Osteoblast (primary cell): ENCODE results near the gene EFNB1. TPM values are rescaled to one million over a fixed set of nuclear protein-coding genes. Genes with fewer than 3 reads are reported as not detected.

Experiments
- DNase-seq: peaks from one replicate; pipeline ENCODE4 v3.0.0; 2011; ENCODE audit warnings: low spot score, mixed read lengths; ENCODE audit not compliant: insufficient read length; ENCODE audit errors: missing footprints
- H2AFZ ChIP-seq: 2 replicates; pipeline ENCODE4 v1.6.0; 2011; ENCODE audit warnings: mild to moderate bottlenecking, low read length
- H3K27ac ChIP-seq: 2 replicates; pipeline ENCODE4 v1.5.1; 2011; ENCODE audit warnings: mild to moderate bottlenecking, low read depth, low read length, moderate library complexity
- H3K27me3 ChIP-seq: 2 replicates; pipeline ENCODE4 v1.6.0; 2012; ENCODE audit warnings: mild to moderate bottlenecking, control low read depth, inconsistent platforms, low read length, moderate library complexity; ENCODE audit not compliant: insufficient read depth
- H3K36me3 ChIP-seq: 2 replicates; pipeline ENCODE4 v1.5.1; 2011; ENCODE audit warnings: mild to moderate bottlenecking, low read length, control low read depth, moderate library complexity; ENCODE audit not compliant: insufficient read depth
- H3K4me1 ChIP-seq: 2 replicates; pipeline ENCODE4 v1.5.1; 2011; ENCODE audit warnings: mild to moderate bottlenecking, low read length, control low read depth, moderate library complexity; ENCODE audit not compliant: insufficient read depth
- H3K4me2 ChIP-seq: 2 replicates; pipeline ENCODE4 v1.6.0; 2011; ENCODE audit warnings: mild to moderate bottlenecking, low read length; ENCODE audit not compliant: insufficient read depth
- H3K4me3 ChIP-seq: fragments of 200-600 bp; sonication (generic); 3 replicates; pipeline ENCODE4 v1.5.1; 2012; ENCODE audit warnings: mild to moderate bottlenecking, low read length, inconsistent platforms; ENCODE audit not compliant: insufficient read depth
- H3K79me2 ChIP-seq: 2 replicates; pipeline ENCODE4 v1.6.0; 2012; ENCODE audit warnings: mild to moderate bottlenecking, low read length, control low read depth, inconsistent platforms; ENCODE audit not compliant: insufficient read depth
- H3K9me3 ChIP-seq: 2 replicates; pipeline ENCODE4 v1.5.1; 2011; ENCODE audit warnings: low read depth, low read length, control low read depth
- H4K20me1 ChIP-seq: 2 replicates; pipeline ENCODE4 v1.6.0; 2012; ENCODE audit warnings: mild to moderate bottlenecking, low read length, control low read depth; ENCODE audit not compliant: insufficient read depth
- CTCF ChIP-seq: IDR thresholded peaks from 2 replicates; pipeline ENCODE4 v1.5.1; 2011; ENCODE audit warnings: mild to moderate bottlenecking, low read depth, low read length, moderate library complexity; ENCODE audit errors: extremely low read depth
- total RNA-seq: library from RNA; depleted of rRNA; stranded (reverse); fragments of >200 nt; gene quantifications from 2 replicates; pipeline ENCODE4 v1.2.3, GENCODE V29; 2012

EFNB1 gene
- total RNA-seq, 1 donor = 34.7 TPM

GRCh38 chrX:68870357-68870756 lies 41.5 kb downstream of the EFNB1 start:
- H3K36me3 ChIP-seq = no peaks in the 10 kb centered on the region
- no peak overlapping the region for H3K27ac ChIP-seq
- TF ChIP-seq CTCF = no peak
- no peaks in the 10 kb centered on the region for H3K4me1 ChIP-seq
- DNase-seq = no peak
- H3K79me2 ChIP-seq = no peaks in the 10 kb centered on the region
- no peak overlapping the region for H3K4me2 ChIP-seq
- no peak overlapping the region for H2AFZ ChIP-seq
- peaks cover 40% of the 10 kb centered on the region for H3K27me3 ChIP-seq
- H3K4me3 ChIP-seq = no peak overlapping the region
- no peaks in the 10 kb centered on the region for H3K9me3 ChIP-seq
- no peaks in the 10 kb centered on the region for H4K20me1 ChIP-seq

- no peaks in the 10 kb centered on the region for H3K4me1 ChIP-seq
- no peaks in the 10 kb centered on the region for H3K79me2 ChIP-seq
- no peak overlapping the region for H3K4me3 ChIP-seq
- DNase-seq = no peak
- no peaks in the 10 kb centered on the region for H3K9me3 ChIP-seq
- H3K36me3 ChIP-seq = no peaks in the 10 kb centered on the region
- no peak overlapping the region for H2AFZ ChIP-seq
- TF ChIP-seq CTCF = no peak
- H4K20me1 ChIP-seq = peaks cover 7% of the 10 kb centered on the region
- H3K27ac ChIP-seq = no peak overlapping the region
- H3K27me3 ChIP-seq = peaks cover 42% of the 10 kb centered on the region
- no peak overlapping the region for H3K4me2 ChIP-seq
Observed at GRCh38 chrX:68872171-68872570, 43.4 kb downstream of the EFNB1 start.

- Histone ChIP-seq H3K4me2 (no peak overlapping the region), H3K9me3 (no peaks in the 10 kb centered on the region), H4K20me1 (peaks cover 7% of the 10 kb centered on the region), H3K4me1 (no peaks in the 10 kb centered on the region), H3K79me2 (no peaks in the 10 kb centered on the region), H2AFZ (no peak overlapping the region), H3K27me3 (peaks cover 39% of the 10 kb centered on the region), H3K4me3 (no peak overlapping the region), H3K36me3 (no peaks in the 10 kb centered on the region), H3K27ac (no peak overlapping the region)
- DNase-seq = no peak
- TF ChIP-seq CTCF = no peak
Observed at GRCh38 chrX:68874076-68874475, 45.3 kb downstream of the EFNB1 start.

GRCh38 chrX:68876731-68877130 lies 47.9 kb downstream of the EFNB1 start:
- Histone ChIP-seq H3K9me3 (no peaks in the 10 kb centered on the region), H4K20me1 (peaks cover 7% of the 10 kb centered on the region), H3K27me3 (peaks cover 46% of the 10 kb centered on the region)

More at GRCh38 chrX:68876731-68877130, 47.9 kb downstream of the EFNB1 start:
- Histone ChIP-seq H2AFZ (no peak overlapping the region), H3K79me2 (no peaks in the 10 kb centered on the region), H3K36me3 (no peaks in the 10 kb centered on the region), H3K4me2 (no peak overlapping the region), H3K4me3 (no peak overlapping the region), H3K4me1 (no peaks in the 10 kb centered on the region), H3K27ac (no peak overlapping the region)
- TF ChIP-seq CTCF = no peak
- no peak for DNase-seq
